IMR-90 (cell line): ENCODE results near the gene ADAM23.

Source experiments
- MAFK ChIP-seq: IDR thresholded peaks from 2 replicates; pipeline ENCODE4 v1.6.1; 2012; ENCODE audit warnings: low read depth, low read length, improper control_type of control experiment
- RAD21 ChIP-seq: IDR thresholded peaks from 2 replicates; pipeline ENCODE4 v1.6.1; 2012; ENCODE audit warnings: low read length, improper control_type of control experiment

- TF ChIP-seq RAD21: no peak
- no peak for TF ChIP-seq MAFK
These were observed 188.0 kb downstream of the ADAM23 start for GRCh38 chr2:206631340-206631739.
